Tibial artery (tissue), 4 donors: ENCODE data around the gene ZNF181.

Experiments
- DNase-seq, 2 donors: peaks; one replicate each; pipeline ENCODE4 v3.0.0-alpha.2; 2019
- H3K27ac ChIP-seq, 2 donors: fragments of 200-600 bp; sonication (generic) in 1 of 2; 1 replicate in 1 of 2; 2 replicates in 1 of 2; pipeline ENCODE4 v1.5.1; 2018 to 2019; ENCODE audit warnings: mild to moderate bottlenecking in 1 of 2
- H3K27me3 ChIP-seq, 2 donors: fragments of 200-600 bp; sonication (generic) in 1 of 2; one replicate each; pipeline versions ENCODE4 v1.5.1 to v1.6.0; 2016 to 2019
- H3K36me3 ChIP-seq, 3 donors: fragments of 200-600 bp; sonication (generic) in 2 of 3; one replicate each; pipeline ENCODE4 v1.5.1; 2016 to 2019; ENCODE audit warnings: mild to moderate bottlenecking in 2 of 3
- H3K4me1 ChIP-seq, 4 donors: fragments of 200-600 bp; sonication (generic) in 2 of 4; 1 replicate in 3 of 4; 2 replicates in 1 of 4; pipeline ENCODE4 v1.5.1; 2016 to 2019
- H3K4me3 ChIP-seq, 2 donors: fragments of 200-600 bp; sonication (generic) in 1 of 2; 1 replicate in 1 of 2; 2 replicates in 1 of 2; pipeline ENCODE4 v1.5.1; 2018 to 2019; ENCODE audit warnings: mild to moderate bottlenecking in 2 of 2
- H3K9me3 ChIP-seq, 3 donors: fragments of 200-600 bp; sonication (generic) in 1 of 3; one replicate each; pipeline ENCODE4 v1.5.1; 2016 to 2019
- intact Hi-C: fragments of 100-400 bp; cut with DNase I; formaldehyde crosslinking; loops from one replicate; pipeline ENCODE4 v1.15.0; 2023; ENCODE audit warnings: low total_unique reads
- TF ChIP-seq, protein P1 (sequence below), 2 experiments: fragments of 200-600 bp in 1 of 2; fragments of 450-650 bp in 1 of 2; IDR thresholded peaks; one replicate each; pipeline ENCODE4 v1.5.1; 2017 to 2019; ENCODE audit warnings: antibody characterized with exemption in 2 of 2, mild to moderate bottlenecking in 1 of 2, moderate library complexity in 1 of 2

Gene ZNF181

DNA sequence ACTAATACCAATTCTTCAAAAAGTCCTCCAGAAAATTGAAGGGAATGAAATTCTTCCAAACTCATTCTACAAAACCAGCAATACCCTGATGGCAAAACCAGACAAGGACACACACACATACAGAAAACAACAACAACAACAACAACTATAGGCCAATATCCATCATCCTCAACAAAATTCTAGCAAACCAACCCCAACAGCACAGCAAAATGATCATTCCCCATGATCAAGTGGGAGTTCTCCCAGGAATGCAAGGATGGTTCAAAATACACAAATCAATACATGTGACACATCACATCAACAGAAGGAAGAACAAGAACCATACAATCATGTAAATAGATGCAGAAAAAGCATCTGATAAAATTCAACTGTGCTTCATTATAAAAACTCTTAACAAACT is 18.7 kb upstream of the ZNF181 start:
- Histone ChIP-seq H3K27me3 (no peaks in the 10 kb centered on the region), H3K36me3 (no peaks in the 10 kb centered on the region), H3K9me3 (peaks cover 0 to 5% (median 0%) of the 10 kb centered on the region in 3 donors), H3K4me1 (no peaks in the 10 kb centered on the region), H3K27ac (no peak overlapping the region), H3K4me3 (no peak overlapping the region)
- no peak for DNase-seq
- TF ChIP-seq, protein P1, sequence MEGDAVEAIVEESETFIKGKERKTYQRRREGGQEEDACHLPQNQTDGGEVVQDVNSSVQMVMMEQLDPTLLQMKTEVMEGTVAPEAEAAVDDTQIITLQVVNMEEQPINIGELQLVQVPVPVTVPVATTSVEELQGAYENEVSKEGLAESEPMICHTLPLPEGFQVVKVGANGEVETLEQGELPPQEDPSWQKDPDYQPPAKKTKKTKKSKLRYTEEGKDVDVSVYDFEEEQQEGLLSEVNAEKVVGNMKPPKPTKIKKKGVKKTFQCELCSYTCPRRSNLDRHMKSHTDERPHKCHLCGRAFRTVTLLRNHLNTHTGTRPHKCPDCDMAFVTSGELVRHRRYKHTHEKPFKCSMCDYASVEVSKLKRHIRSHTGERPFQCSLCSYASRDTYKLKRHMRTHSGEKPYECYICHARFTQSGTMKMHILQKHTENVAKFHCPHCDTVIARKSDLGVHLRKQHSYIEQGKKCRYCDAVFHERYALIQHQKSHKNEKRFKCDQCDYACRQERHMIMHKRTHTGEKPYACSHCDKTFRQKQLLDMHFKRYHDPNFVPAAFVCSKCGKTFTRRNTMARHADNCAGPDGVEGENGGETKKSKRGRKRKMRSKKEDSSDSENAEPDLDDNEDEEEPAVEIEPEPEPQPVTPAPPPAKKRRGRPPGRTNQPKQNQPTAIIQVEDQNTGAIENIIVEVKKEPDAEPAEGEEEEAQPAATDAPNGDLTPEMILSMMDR (IDR thresholded peaks at IDR 0.05) = no peak
- intact Hi-C loops = no loop called here

DNA sequence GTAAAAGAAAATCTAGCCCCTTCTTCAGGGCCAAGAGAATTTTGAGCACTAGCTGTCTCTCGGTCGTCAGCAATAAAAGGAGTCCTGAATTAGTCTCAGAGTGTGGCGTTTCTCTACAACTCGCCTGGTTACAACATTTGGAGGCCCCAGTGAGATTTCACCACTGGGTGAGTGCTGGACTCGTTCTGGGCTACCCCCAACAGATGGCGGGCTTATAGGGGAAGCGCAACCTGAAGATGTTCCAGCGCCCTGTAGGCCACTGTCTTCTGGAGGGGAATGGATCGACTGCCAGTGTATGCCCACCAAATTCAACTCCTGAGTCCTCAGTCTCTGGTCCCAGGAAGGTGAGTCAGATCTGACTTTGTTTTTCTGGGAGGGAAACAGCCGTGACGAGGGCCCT is 11.7 kb upstream of the ZNF181 start:
- no peak overlapping the region for H3K4me3 ChIP-seq
- no peaks in the 10 kb centered on the region for H3K4me1 ChIP-seq
- H3K9me3 ChIP-seq = no peaks in the 10 kb centered on the region
- DNase-seq = no peak
- TF ChIP-seq, protein P1 (IDR thresholded peaks at IDR 0.05) = no peak
- peaks cover 0 to 5% of the 10 kb centered on the region in 2 donors for H3K27me3 ChIP-seq
- H3K36me3 ChIP-seq = no peaks in the 10 kb centered on the region
- intact Hi-C loops = no loop called here
- H3K27ac ChIP-seq = no peak overlapping the region

DNA sequence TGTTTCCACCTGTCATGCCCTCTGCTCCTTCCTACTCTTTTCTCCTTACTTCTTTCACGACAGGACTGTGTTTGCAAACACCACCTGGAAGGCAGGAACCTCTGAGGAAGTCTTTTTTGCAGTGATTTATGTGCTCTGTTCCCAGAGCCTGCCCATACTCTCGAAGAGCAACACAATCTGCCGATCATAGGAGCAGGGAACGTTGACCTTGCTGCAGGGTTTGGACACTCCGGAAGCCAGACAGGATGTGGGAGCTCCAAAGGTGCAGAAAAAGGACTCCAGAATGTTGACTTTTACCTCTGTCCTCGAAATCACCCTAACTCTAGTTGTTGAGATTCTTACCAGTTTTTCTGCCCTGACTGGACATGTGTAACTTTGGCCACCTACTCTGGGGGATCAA is 8.6 kb upstream of the ZNF181 start:
- Histone ChIP-seq H3K4me3 (no peak overlapping the region), H3K9me3 (no peaks in the 10 kb centered on the region), H3K27ac (no peak overlapping the region), H3K4me1 (no peaks in the 10 kb centered on the region), H3K27me3 (peaks cover 0 to 5% of the 10 kb centered on the region in 2 donors), H3K36me3 (no peaks in the 10 kb centered on the region)
- TF ChIP-seq, protein P1 (IDR thresholded peaks at IDR 0.05) = no peak
- intact Hi-C loops = no loop called here
- DNase-seq = no peak

DNA sequence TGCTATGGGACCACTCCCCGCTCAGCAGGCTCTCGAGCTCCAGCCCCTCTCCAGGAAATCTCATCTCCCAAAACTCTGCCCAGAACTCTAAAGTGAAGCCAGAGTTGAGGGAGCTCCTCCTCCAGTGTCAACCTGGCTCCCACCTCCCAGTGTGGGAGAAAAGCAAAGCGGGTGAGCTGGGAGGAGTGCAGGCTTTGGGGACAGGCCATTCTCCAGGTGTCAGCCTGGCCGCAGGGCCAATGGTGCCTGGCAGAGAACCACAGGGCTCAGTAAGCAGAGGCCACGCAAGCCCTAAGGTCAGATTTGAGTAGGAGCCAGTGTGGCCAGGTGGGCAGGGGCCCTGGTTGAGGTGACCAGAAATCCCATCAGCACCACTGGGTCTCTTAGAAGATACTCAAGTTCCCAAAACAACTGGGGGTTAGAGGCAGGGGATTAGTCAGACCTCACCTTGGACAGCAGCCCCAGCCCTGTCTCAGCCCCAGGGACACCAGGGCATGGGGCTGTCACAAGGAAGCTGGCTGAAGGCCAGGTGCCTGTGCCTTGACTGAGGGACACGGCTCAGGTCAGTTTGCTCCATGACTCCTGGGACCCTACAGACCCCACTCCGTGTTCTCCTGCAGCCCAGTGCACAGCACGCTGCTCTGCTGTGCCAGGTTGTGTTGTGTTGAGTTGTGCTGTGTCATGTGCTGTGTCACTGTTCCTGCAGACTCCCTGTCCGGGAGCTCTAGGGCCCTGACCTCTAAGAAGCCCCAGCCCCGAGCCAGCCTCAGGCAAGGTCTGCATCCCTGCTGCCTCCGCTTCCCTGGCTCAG is 2.8 kb upstream of the ZNF181 start:
- no peak overlapping the region for H3K27ac ChIP-seq

DNA sequence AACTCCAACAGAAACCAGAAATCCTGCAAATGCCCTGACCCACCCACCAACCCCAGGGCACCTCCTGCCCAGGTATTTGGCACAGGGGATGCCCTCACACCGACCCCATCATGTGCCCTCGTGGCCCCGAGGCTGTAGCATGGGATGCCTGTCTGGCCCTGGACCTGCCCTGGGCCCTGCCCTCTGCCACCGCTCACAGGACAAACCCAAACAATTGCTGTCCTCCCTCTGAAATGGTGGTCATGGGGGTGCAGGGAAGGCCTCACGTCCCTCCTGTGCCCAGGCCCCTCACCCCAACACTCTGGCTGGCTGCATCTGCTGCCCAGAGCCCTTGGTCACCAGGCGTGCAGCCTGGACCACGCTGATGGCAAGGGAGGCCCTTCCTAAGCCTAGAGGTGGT is 2.1 kb upstream of the ZNF181 start:
- H3K27me3 ChIP-seq = no peaks in the 10 kb centered on the region
- intact Hi-C loops = loop anchor here (5.0 kb wide), 1 partner anchor 40 kb away; the partner anchor contains the start of gene ZNF599
- H3K4me3 ChIP-seq = no peak overlapping the region
- peaks cover 16 to 23% (median 20%) of the 10 kb centered on the region in 3 donors for H3K36me3 ChIP-seq
- TF ChIP-seq, protein P1 (IDR thresholded peaks at IDR 0.05) = no peak
- peaks cover 4 to 29% (median 19%) of the 10 kb centered on the region in 4 donors for H3K4me1 ChIP-seq
- H3K27ac ChIP-seq = no peak overlapping the region
- no peak for DNase-seq
- peaks cover 0 to 10% (median 0%) of the 10 kb centered on the region in 3 donors for H3K9me3 ChIP-seq

More for the DNA sequence above, 2.8 kb upstream of the ZNF181 start:
- DNase-seq = no peak
- Histone ChIP-seq H3K4me1 (peaks cover 4 to 25% (median 19%) of the 10 kb centered on the region in 4 donors), H3K4me3 (no peak overlapping the region), H3K9me3 (peaks cover 0 to 5% (median 0%) of the 10 kb centered on the region in 3 donors), H3K36me3 (peaks cover 8 to 16% (median 13%) of the 10 kb centered on the region in 3 donors), H3K27me3 (peaks cover 0 to 4% of the 10 kb centered on the region in 2 donors)
- intact Hi-C loops = loop anchor here (5.0 kb wide), 1 partner anchor 41 kb away; the partner anchor contains the start of gene ZNF599
- TF ChIP-seq, protein P1 (IDR thresholded peaks at IDR 0.05) = no peak
